CD14-positive monocyte (primary cell): ENCODE results near the gene CA5A. TPM values are rescaled to one million over a fixed set of nuclear protein-coding genes. Genes with fewer than 3 reads are reported as not detected.

Source experiments
- DNase-seq, 3 donors: peaks; one replicate each; pipeline ENCODE4 v3.0.0-alpha.2; 2011 to 2022
- H2AFZ ChIP-seq: 2 replicates; pipeline ENCODE4 v1.6.0; 2012; ENCODE audit warnings: mild to moderate bottlenecking, low read depth, low read length, inconsistent platforms; ENCODE audit not compliant: insufficient read depth, poor library complexity, severe bottlenecking
- H3K27ac ChIP-seq, 2 donors: 1 replicate in 1 of 2; 2 replicates in 1 of 2; pipeline ENCODE4 v1.5.1; 2012 to 2013; ENCODE audit warnings: low read length in 2 of 2, control low read depth in 1 of 2, inconsistent platforms in 1 of 2, low read depth in 1 of 2, mild to moderate bottlenecking in 1 of 2
- H3K27me3 ChIP-seq, 2 donors: one replicate each; pipeline versions ENCODE4 v1.6.0 to v1.6.1; 2011 to 2013; ENCODE audit warnings: low read length in 2 of 2; ENCODE audit not compliant: control insufficient read depth in 2 of 2, insufficient read depth in 2 of 2
- H3K36me3 ChIP-seq, 2 donors: replicated peaks in 1 of 2; 1 replicate in 1 of 2; 2 replicates in 1 of 2; pipeline versions ENCODE4 v1.5.1 to v1.6.1; 2012 to 2013; ENCODE audit warnings: low read length in 2 of 2, control low read depth in 1 of 2, inconsistent platforms in 1 of 2, mild to moderate bottlenecking in 1 of 2; ENCODE audit not compliant: insufficient read depth in 2 of 2, control insufficient read depth in 1 of 2
- H3K4me1 ChIP-seq, 2 donors: 1 replicate in 1 of 2; 2 replicates in 1 of 2; pipeline versions ENCODE4 v1.5.1 to v1.6.1; 2012 to 2013; ENCODE audit warnings: low read length in 2 of 2, control low read depth in 1 of 2, inconsistent platforms in 1 of 2, mild to moderate bottlenecking in 1 of 2, moderate library complexity in 1 of 2; ENCODE audit not compliant: insufficient read depth in 2 of 2, control insufficient read depth in 1 of 2
- H3K4me2 ChIP-seq: replicated peaks from 2 replicates; pipeline ENCODE3; 2012; ENCODE audit warnings: low read length, moderate library complexity, mild to moderate bottlenecking; ENCODE audit not compliant: poor library complexity, severe bottlenecking; ENCODE audit errors: extremely low read depth
- H3K4me3 ChIP-seq, 3 experiments: fragments of 200-600 bp in 1 of 3; sonication (generic) in 1 of 3; replicated peaks in 1 of 3; 1 replicate in 2 of 3; 2 replicates in 1 of 3; pipeline ENCODE4 v1.5.1; 2011 to 2013; ENCODE audit warnings: low read length in 3 of 3, mild to moderate bottlenecking in 3 of 3, control low read depth in 2 of 3, low read depth in 2 of 3, inconsistent platforms in 1 of 3, moderate library complexity in 1 of 3
- H3K79me2 ChIP-seq: 2 replicates; pipeline ENCODE4 v1.6.0; 2012; ENCODE audit warnings: mild to moderate bottlenecking, control low read depth, inconsistent platforms, low read length, moderate library complexity; ENCODE audit not compliant: insufficient read depth
- H3K9ac ChIP-seq: 2 replicates; pipeline ENCODE4 v1.6.0; 2017; ENCODE audit warnings: low read length, mild to moderate bottlenecking; ENCODE audit not compliant: insufficient read depth, poor library complexity, severe bottlenecking
- H3K9me3 ChIP-seq, 2 donors: replicated peaks in 1 of 2; 1 replicate in 1 of 2; 2 replicates in 1 of 2; pipeline versions ENCODE4 v1.5.1 to v1.6.1; 2012 to 2013; ENCODE audit warnings: low read length in 2 of 2, control low read depth in 1 of 2; ENCODE audit not compliant: control insufficient read depth in 1 of 2, insufficient read depth in 1 of 2
- H4K20me1 ChIP-seq: 2 replicates; pipeline ENCODE4 v1.6.0; 2012; ENCODE audit warnings: mild to moderate bottlenecking, low read length, control low read depth, moderate library complexity; ENCODE audit not compliant: insufficient read depth
- H3K27ac Mint-ChIP-seq, 7 donors: one replicate each; pipeline ENCODE4 v1.8.0; 2020; ENCODE audit warnings: mild to moderate bottlenecking in 7 of 7, mixed read lengths in 7 of 7, moderate library complexity in 6 of 7, inconsistent platforms in 2 of 7
- H3K27me3 Mint-ChIP-seq, 3 donors: one replicate each; pipeline ENCODE4 v1.8.0; 2021 to 2022; ENCODE audit warnings: low read depth in 3 of 3, mild to moderate bottlenecking in 3 of 3, mixed read lengths in 3 of 3, moderate library complexity in 3 of 3, inconsistent platforms in 1 of 3
- H3K36me3 Mint-ChIP-seq, 2 donors: one replicate each; pipeline ENCODE4 v1.8.0; 2020; ENCODE audit warnings: mixed read lengths in 2 of 2, inconsistent platforms in 1 of 2, mild to moderate bottlenecking in 1 of 2
- H3K4me1 Mint-ChIP-seq: one replicate; pipeline ENCODE4 v1.8.0; 2020; ENCODE audit warnings: mild to moderate bottlenecking, mixed read lengths
- H3K4me3 Mint-ChIP-seq, 2 donors: one replicate each; pipeline ENCODE4 v1.8.0; 2020; ENCODE audit warnings: mild to moderate bottlenecking in 2 of 2, mixed read lengths in 2 of 2, moderate library complexity in 1 of 2
- H3K9me3 Mint-ChIP-seq, 7 donors: one replicate each; pipeline ENCODE4 v1.8.0; 2020 to 2022; ENCODE audit warnings: mixed read lengths in 7 of 7, mild to moderate bottlenecking in 6 of 7, moderate library complexity in 6 of 7, inconsistent platforms in 2 of 7
- CTCF ChIP-seq: fragments of 200-600 bp; IDR thresholded peaks from one replicate; pipeline ENCODE4 v1.8.0; 2022; ENCODE audit warnings: antibody characterized with exemption, mild to moderate bottlenecking
- WGBS: methylation state at CpG from one replicate; pipeline ENCODE4 v1.1.5; 2013; ENCODE audit warnings: missing lambda C conversion rate; ENCODE audit not compliant: insufficient coverage; 5-methylcytosine and 5-hydroxymethylcytosine counted together
- intact Hi-C, 2 donors: fragments of 100-400 bp; cut with micrococcal nuclease; formaldehyde crosslinking; loops; one replicate each; pipeline versions ENCODE4 v1.15.0 to v1.15.1; 2023
- polyA plus RNA-seq, 3 donors: library from polyadenylated mRNA; depleted of rRNA in 1 of 3; unstranded in 2 of 3; stranded (reverse) in 1 of 3; fragments of 300-500 nt in 2 of 3; fragments of >200 nt in 1 of 3; fragmentation: Illumina TruSeq in 2 of 3; gene quantifications; 1 replicate in 2 of 3; 2 replicates in 1 of 3; pipeline ENCODE4 v1.2.3, GENCODE V29; 2012 to 2021

Gene CA5A
- polyA plus RNA-seq, 3 donors = not detected

- H3K79me2 ChIP-seq = no peaks in the 10 kb centered on the region
- Mint-ChIP-seq H3K27ac (peak overlapping the region in 4 of 7 donors; percentile 54 to 77 (median 60)), H3K4me3 (peak overlapping the region; percentile 70 to 71), H3K27me3 (peaks cover 5 to 7% (median 5%) of the 10 kb centered on the region in 3 donors), H3K36me3 (no peaks in the 10 kb centered on the region), H3K9me3 (peaks cover 0 to 4% (median 0%) of the 10 kb centered on the region in 7 donors), H3K4me1 (peaks cover 6% of the 10 kb centered on the region)
- H3K36me3 ChIP-seq = no peaks in the 10 kb centered on the region
- peaks cover 0 to 7% of the 10 kb centered on the region in 2 donors for H3K4me1 ChIP-seq
- TF ChIP-seq CTCF = no peak
- no peaks in the 10 kb centered on the region for H3K9me3 ChIP-seq
- H4K20me1 ChIP-seq = no peaks in the 10 kb centered on the region
- H3K4me2 ChIP-seq = peak overlapping the region; percentile 26
- H3K27me3 ChIP-seq = no peaks in the 10 kb centered on the region
- DNase-seq = peak in 1 of 3 donors; percentile 16
- peak overlapping the region in 1 of 3 experiments; percentile 11 for H3K4me3 ChIP-seq
- H3K27ac ChIP-seq = no peak overlapping the region
- peak overlapping the region; percentile 41 for H2AFZ ChIP-seq
- WGBS = 70% methylated on average over 34 of the region's 37 CpGs
- intact Hi-C loops = no loop called here
- no peak overlapping the region for H3K9ac ChIP-seq
Measured at GRCh38 chr16:87918866-87919680, 17.3 kb downstream of the CA5A start.

GRCh38 chr16:87918338-87918737 is 18.0 kb downstream of the CA5A start:
- Histone ChIP-seq H3K27me3 (no peaks in the 10 kb centered on the region), H3K9me3 (no peaks in the 10 kb centered on the region), H2AFZ (peak overlapping the region; percentile 41), H3K4me2 (peak overlapping the region; percentile 26), H4K20me1 (no peaks in the 10 kb centered on the region), H3K36me3 (no peaks in the 10 kb centered on the region), H3K4me1 (peaks cover 0 to 7% of the 10 kb centered on the region in 2 donors), H3K9ac (no peak overlapping the region), H3K27ac (no peak overlapping the region), H3K79me2 (no peaks in the 10 kb centered on the region), H3K4me3 (no peak overlapping the region)
- H3K4me3 Mint-ChIP-seq = no peak overlapping the region
- no peak for TF ChIP-seq CTCF
- intact Hi-C loops = no loop called here
- H3K36me3 Mint-ChIP-seq = no peaks in the 10 kb centered on the region
- peaks cover 0 to 4% (median 0%) of the 10 kb centered on the region in 7 donors for H3K9me3 Mint-ChIP-seq
- H3K27ac Mint-ChIP-seq = peak overlapping the region in 2 of 7 donors; percentile 54 to 66
- H3K27me3 Mint-ChIP-seq = peaks cover 4 to 8% (median 7%) of the 10 kb centered on the region in 3 donors
- WGBS = 93% methylated on average over 13 of the region's 13 CpGs
- peaks cover 6% of the 10 kb centered on the region for H3K4me1 Mint-ChIP-seq
- DNase-seq = no peak
